ENCODE results near the gene PHC1.
"Not testable (repeated sequence)": the region's sequence is repeated elsewhere in the genome, so short reads cannot be mapped to it uniquely, and the experiment has no call there.

Gene PHC1

DNA sequence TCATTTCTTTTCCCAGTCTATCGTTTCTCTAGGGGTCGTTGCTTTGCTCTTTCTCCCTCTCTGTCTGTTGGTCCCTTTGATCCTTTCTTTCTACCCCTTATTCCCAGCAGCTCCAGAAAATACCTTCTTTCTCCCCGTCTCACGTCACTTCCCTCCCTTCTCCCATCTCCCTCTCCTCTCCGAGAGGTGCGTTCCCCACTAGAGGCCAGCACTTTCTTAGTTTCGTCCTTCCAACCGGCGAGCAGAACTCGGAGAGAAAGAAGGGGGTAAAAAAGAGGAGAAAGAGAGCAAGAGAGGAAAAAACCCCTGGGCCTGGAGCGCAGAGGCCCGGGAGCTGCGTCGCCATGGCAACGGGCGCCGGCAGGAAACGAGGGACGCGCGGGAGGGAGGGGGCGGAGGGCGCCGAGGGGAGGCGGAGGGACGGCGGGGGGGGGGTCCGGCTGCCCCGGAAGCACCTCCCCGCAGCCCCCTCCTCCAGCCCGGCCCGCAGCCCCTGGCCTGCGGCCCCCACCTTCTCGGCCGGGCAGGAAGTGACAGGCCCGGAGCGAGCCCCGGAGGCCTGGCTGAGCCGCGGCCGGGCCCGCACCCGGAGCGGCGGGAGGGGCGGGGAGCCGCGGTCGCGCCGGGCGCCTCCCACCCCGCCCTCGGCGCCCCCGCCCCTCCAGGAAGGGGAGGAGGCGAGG, at the start of gene PHC1:
PHC1 (plus strand) TSS at position 477 of the 683 bp plus-strand sequence. CDS start 3,169 bp downstream, outside the sequence.
- peak; percentile 66 for DNase-seq

DNA sequence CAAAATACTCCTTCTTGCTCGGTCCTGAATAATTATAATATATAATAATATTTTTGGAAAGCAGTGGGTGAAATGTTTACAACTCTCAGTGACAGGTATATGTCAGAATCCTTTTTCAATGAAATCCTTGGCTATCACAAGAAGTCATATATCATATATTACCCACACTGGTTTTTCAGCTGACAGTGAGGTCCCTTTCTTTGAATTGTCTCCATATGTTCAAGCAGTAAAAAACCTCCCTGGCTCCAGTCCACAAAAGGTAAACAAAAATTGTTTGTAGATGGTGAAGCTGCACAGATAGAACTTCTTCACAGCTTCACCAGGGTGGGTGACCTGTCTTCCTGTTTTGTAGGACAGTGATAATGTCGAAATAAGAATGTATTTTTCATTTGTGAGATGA, 47.9 kb upstream of the PHC1 start:
- no peak for DNase-seq

DNA sequence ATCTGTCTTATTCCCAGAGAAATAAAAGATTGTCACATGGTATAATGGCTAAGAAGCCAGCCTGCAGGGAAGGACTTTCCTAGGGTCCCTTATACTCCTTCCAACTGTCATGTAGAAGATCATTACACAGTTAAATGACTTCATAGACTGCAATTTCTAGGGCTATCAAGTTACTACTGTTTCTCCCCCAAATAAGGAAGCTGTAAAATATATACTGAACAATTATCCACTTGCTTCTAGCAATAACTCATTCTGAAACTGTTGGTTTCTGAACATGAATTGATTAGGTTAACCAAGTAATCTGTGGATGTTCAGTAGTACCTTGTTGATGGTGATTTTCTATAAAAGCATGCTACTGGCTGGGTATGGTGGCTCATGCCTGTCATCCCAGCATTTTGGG, 47.3 kb upstream of the PHC1 start:
- DNase-seq = peak; percentile 37

DNA sequence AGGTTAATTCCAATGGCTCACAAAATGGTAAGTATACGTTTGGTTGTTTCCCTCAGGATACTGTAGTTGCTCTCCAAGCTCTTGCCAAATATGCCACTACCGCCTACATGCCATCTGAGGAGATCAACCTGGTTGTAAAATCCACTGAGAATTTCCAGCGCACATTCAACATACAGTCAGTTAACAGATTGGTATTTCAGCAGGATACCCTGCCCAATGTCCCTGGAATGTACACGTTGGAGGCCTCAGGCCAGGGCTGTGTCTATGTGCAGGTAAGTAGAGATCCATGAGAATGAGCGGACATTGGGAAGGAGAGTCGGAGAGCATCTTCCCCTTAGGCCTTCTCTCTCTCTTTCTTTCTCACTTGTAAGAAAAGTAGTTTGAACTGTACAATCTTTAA, 46.5 kb upstream of the PHC1 start:
- no peak for DNase-seq

DNA sequence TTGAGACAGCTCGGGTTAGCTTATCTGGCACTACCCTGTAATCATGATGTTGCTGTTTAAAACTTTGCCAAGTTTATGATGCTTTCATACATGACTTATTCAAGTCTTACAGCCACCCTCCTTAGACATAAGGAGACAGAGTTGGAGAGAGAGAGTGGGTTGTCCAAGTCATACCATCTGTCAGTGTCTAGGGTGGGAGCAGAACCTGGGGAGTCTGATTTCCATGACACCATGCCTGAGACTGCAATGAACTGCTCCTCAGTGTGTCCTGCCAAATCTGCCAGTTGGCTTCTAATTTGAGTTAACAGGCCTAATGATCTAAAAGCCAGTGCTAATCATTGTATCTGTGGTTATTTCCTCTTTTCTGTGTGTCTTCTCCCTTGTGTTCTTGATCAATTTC, 43.7 kb upstream of the PHC1 start:
- DNase-seq = no peak

DNA sequence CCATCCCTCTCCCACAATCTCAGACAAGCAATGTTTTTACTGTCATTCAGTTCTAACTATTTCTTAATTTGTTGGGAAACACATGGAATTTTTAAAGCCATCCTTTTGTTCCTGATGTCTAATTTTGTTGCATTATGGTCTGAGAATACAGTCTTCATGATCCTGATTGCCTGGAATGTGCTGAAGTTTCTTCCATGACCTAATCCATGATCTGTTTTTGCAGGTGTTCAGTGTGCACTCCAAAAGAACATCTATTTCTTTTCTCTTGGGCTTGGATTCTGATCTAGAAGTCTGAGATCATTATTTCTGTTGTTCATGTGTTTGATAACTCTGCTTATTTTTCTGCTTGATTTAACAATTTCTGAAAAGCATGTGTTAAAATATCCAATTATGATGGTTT, 43.2 kb upstream of the PHC1 start:
- no peak for DNase-seq

DNA sequence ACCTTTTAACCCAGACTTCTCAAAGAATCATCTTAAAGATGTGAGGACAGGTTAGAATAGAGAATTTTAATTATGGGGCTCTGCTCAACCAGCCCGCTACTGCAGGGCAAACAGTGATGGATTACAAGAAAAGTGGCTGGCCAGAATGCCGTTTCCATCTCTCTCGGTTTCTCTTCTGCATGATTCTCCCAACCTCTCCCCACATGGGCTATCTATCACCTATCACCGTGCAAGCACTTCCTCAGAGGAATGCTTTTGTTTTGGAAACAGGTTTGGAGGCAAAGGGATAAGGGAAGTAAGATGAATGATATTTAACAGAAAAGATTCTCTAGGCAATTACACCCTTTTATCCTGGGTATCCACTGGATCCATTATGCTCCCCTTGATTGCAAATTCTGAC, 37.4 kb upstream of the PHC1 start:
- no peak for DNase-seq

DNA sequence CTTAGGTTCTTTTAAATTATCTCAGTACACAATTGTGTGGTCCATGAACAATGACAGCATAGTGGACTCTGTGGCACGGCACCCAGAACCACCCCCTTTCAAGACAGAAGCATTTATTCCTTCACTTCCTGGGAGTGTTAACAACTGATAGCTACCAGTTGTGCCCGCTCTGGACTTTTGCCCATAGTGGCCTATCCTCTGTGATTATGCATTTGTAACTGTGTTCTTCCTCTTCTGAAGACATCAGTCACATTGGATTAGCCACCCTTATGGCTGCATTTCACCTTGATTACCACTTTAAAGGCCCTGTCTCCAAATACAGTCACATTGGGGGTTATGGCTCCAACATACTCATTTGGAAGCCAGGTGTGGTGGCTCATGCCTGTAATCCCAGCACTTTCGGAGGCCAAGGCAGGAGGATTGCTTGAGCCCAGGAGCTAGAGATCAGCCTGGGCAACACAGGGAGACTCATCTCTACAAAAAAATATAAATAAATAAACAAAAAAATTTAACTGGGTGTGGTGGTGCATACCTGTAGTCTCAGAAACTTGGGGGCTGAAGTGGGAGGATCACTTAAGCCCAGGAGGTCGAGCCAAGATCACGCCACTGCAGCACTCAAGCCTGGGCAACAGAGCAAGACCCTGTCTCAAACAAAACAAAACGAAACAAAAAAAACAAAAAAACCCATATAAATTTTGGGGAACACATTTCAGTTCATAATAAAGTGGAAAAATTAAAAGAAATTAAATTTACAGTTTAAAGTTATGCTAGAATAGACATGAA, 27.6 kb upstream of the PHC1 start:
- DNase-seq = no peak

DNA sequence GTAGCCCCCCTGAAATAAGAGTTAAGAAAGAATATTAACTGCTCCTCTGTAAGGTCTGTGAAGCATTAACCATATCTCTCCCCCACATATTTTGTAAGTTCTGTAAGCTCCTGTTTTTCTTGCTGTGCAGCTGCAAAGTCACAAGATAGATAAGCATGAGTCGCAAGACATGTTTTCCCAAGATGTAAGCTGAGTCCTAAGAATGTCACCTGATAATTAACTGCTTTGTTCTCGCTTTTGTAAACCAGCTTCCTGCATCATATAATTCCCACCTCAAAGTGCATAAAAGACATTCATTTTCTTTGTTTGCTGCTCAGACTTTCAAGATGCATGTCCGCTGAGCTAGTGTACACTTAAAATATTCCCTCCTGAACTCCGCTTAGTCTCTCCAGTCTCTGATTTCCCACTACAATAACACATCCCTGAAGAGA, 27.0 kb upstream of the PHC1 start:
- DNase-seq = no peak

DNA sequence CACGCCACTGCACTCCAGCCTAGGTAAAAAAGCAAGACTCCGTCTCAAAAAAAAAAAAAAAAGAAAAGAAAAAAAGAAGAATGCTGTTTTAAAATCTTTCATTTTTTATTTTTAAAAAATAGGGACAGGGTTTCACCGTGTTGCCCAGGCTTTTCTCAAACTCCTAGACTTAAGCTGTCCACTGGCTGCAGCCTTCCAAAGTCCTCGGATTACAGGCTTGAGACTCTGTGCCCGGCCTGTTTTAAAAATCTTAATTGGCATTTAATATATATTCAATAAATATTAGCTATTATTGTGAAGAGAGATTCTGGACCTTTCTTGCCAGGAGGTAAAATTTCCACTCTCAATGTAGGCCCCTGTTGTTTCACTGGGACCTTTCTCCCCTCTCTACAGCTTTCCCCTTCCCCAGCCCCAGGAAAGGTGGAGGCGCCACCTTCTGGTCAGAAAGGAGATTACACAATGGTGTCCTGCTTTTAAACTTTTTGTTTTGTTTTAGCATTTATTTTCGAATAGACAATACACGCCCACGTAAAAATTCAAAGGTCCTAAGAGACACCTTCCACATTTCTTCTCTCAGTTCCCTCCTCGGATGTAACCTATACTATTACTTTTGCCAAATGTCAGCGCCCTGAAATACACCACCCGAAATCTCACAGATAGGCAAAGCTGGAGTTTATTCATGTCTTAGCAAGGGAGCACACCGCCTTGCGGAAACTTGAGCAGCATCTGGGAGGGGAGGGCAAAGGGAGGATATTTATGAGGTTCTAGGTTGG, 23.8 kb upstream of the PHC1 start:
- peak; percentile 60 for DNase-seq

DNA sequence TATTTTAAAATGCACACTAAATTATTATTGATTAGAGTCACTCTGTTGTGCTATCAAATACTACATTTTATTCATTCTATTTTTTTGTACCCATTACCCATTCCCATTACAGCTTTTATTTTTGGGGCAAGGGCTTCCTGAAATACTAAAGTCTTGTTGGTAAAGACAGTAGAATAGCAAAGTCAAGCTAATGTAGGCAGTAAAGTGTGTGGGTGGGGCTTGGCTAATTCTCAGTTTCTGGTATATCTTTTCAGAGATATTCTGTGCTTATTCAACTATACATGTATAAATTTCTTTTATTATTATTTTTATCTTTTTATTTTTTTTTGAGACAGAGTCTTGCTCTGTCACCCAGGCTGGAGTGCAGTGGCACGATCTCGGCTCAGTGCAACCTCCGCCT, 22.3 kb upstream of the PHC1 start:
- DNase-seq = no peak

DNA sequence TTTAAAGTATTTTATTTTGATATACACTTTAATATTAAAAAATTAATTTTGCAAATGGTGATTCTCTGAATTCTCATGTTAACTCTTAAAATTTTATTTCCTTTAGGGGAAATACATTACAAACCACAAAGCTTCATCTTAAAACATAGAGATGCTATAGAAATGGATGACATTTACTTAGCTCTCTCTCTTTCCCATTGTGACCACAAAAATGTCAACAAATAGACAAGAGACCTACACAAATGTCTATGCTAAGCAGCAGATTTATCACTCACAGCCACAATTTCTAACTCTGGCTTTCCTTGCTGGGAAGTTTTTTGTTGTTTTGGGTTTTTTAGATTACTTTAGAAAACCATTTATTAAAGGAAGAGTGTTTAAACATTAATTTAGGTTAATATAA, 19.9 kb upstream of the PHC1 start:
- no peak for DNase-seq

DNA sequence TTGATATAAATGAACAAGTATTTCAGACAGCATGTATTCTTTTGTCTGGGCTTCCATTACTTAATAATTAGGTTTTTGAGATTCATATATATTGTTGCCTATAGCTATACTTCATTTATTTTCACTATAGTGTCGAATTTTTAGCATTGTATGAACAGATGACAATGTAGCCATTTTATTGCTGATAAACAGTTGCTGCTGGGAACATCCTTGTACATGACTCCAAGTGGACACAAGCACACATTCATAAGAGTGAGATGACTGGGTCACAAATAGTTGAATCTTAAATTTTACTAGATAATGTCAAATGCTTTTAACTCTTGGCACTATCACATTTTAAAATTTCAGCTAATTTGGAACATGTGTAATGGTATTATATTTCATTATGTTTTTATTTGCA, 19.3 kb upstream of the PHC1 start:
- DNase-seq = no peak

DNA sequence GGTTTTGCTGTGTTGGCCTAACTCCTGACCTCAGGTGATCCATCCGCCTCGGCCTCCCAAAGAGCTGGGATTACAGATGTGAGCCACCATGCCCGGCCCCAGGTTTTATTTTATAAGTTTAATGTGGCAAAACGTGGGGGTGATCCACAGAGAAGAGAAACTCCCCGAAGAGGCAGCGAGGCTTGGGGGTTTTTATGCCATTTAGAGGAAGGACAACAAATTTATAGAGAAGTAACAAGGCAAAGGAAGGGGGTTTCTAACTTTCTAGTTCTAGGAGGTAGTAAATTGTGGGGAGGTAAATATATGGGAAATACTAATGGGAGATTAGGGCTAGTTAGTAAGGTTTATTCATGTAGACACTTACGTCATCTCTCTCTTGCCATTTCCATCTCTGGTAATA, 17.2 kb upstream of the PHC1 start:
- DNase-seq = no peak

DNA sequence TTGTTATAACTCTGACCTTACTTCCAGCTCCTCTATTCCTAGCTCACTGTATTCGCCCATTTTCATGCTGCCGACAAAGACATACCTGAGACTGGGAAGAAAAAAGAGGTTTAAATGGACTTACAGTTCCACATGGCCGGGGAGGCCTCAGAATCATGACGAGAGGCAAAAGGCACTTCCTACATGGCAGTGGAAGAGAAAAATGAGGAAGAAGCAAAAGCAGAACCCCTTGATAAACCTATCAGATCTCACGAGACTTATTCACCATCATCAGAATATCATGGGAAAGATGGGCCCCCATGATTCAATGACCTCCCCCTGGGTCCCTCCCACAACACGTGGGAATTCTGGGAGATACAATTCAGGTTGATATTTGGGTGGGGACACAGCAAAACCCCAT, 14.5 kb upstream of the PHC1 start:
- DNase-seq = no peak

DNA sequence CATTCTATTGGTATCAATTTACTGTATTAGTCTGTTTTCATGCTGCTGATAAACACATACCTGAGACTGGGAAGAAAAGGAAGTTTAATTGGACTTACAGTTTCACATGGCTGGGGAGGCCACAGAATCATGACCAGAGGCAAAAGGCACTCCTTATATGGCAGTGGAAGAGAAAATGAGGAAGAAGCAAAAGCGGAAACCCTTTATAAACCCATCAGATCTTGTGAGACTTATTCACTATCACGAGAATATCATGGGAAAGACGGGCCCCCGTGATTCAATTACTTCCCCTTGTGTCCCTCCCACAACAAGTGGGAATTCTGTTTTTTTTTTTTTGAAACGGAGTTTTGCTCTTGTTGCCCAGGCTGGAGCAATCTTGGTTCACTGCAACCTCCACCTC, 11.6 kb upstream of the PHC1 start:
- DNase-seq = not testable (repeated sequence)

DNA sequence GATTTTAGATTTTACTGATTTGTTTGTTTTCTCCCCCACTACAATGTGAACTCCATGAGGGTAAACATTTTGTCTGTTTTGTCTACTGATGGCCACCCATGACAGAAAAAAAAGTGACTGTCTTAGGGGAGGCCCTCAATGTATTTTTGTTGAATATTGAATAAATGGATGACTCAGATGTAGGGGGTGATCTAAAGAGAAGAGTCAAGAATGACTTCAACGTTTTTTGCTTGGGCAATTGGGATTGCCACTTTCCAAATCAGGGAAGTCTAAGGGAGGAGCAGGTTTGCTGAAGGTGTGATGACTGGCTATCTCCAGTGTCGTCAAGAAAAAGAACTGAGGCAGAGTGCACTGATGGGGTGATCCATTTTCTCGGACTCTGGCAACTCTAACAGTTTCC, 10.7 kb upstream of the PHC1 start:
- DNase-seq = no peak

DNA sequence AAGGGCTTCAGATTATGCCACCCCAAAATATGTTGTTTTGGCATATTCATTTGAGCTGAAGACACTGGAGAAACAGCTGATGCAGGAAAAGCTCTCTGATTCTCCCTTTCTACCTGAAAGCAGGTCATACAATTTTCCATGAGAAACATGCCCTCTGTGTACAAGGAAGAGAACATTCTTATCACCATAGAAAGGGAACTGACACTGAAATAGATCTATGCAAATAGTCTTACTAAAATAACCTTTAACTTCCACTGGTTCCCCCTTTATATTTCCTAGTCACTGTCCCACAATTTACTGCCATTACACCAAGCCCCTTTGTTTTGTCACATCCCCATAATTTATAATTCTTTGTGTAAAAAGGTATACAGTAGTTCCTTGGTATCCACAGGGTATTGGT, 9.6 kb upstream of the PHC1 start:
- DNase-seq = no peak

DNA sequence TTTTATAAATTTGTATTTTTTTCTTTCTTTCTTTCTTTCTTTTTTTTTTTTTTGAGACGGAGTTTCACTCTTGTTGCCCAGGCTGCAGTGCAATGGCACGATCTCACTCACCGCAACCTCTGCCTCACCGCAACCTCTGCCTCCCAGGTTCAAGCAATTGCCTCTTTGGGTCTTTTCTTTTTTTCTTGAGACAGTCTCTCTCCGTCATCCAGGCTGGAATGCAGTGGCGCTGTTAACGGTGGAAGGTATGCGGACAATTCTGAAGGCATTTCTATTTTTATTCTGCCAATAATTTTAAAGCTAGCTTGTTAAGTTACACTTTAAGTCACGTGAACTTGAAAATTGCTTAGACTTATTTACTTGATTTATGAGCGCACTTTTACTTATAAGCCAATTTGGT, 8.8 kb upstream of the PHC1 start:
- DNase-seq = no peak

DNA sequence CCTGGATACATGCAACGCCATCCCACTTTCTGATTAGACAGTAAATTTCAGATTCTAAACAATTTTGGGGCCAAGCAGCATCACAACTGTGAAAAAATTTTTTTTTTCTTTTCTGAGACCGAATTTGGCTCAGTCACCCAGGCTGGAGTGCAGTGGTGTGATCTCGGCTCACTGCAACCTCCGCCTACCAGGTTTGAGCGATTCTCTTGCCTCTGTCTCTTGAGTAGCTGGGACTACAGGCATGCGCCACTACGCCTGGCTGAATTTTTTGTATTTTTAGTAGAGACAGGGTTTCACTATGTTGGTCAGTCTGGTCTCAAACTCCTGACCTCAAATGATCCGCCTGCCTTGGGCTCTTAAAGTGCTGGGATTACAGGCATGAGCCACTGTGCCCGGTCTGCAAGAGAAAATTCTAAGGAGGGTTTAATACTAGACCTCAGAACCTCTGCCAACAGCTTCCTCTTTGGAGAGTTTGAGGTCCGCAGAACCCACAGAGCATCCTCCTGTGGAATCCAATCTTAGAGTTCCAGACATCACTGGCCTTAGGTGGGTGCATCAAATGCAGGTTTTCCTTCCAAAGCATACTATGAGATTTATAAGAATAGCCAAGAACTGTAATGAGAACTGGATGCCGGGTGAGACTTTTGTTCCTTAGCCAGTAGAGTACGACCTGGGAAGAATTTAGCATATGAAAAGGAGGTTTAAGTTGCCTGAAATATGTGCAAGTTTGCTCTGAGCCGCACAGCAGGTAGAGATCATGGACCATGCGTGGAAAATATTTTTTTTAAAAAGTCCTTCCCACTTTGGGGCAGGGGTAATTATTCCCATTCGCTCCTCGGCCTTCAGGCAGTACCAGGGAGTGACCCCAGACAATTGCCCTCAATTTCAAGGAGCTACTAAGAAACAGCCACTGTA, 7.8 kb upstream of the PHC1 start:
- no peak for DNase-seq

DNA sequence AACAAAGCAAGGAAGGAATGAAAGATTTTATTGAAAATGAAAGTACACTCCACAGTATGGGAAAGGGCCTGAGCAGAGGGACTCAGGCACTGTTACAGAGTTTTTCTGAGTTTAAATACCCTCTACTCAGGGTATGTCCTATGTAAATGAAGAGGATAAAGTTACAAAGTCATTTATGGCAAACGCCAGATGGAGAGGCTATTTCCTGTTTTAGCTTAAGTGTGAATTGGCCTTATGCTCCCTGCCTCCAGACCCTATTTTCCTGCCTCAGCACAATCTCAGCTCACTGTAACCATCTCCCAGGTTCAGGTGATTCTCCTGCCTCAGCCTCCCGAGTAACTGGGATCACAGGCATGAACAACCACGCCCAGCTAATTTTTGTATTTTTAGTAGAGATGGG, 6.8 kb upstream of the PHC1 start:
- DNase-seq = no peak

DNA sequence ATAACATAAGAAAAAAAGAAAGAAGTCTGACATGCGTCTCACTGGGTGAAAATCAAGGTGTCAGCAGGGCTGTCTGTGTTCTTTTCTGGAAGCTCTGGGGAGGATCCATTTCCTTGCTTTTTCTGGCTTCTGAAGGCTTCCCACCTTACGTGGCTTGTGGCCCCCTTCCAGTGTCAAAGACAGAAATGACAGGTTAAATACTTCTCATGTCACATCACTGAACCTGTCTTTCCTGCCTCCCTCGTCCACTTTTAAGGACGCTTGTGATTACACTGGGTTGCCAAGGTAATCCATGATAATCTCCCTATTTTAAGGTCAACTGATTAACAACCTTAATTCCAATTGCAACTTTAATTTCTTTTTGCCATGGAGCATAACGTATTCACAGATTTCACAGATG, 4.6 kb upstream of the PHC1 start:
- DNase-seq = no peak

All from activated CD4-positive, alpha-beta T cell treated with anti-CD3 and anti-CD28 coated beads, Interleukin-2, amount 50 U/mL, for 16 hours (primary cell).